ENCODE measurements around the gene FBXO8. TPM values are rescaled to one million over a fixed set of nuclear protein-coding genes. Genes with fewer than 3 reads are reported as not detected.

Gene FBXO8
- total RNA-seq, 1 donor: 32.2 TPM

DNA sequence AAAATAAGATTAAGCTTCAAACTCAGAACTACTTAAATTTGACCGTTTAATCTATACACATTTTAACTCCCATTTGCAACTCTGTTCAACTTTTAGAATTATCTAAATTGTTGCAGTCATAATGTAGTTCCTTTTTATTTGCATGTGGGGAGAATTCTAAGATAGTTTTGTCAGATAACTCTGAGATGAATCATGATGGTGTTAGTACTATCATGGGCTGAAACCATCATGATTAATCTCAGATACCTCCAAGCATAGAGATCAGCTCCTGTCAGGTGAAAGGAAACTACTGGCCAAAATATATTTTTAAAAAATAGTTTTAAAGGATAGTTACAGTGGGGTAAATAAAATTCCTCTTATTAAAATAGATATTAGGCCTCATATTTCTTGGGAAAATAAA, 39.0 kb downstream of the FBXO8 start:
- TF ChIP-seq, protein P1, sequence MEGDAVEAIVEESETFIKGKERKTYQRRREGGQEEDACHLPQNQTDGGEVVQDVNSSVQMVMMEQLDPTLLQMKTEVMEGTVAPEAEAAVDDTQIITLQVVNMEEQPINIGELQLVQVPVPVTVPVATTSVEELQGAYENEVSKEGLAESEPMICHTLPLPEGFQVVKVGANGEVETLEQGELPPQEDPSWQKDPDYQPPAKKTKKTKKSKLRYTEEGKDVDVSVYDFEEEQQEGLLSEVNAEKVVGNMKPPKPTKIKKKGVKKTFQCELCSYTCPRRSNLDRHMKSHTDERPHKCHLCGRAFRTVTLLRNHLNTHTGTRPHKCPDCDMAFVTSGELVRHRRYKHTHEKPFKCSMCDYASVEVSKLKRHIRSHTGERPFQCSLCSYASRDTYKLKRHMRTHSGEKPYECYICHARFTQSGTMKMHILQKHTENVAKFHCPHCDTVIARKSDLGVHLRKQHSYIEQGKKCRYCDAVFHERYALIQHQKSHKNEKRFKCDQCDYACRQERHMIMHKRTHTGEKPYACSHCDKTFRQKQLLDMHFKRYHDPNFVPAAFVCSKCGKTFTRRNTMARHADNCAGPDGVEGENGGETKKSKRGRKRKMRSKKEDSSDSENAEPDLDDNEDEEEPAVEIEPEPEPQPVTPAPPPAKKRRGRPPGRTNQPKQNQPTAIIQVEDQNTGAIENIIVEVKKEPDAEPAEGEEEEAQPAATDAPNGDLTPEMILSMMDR (IDR thresholded peaks at IDR 0.05; ENCODE audit: extremely low read depth, low read depth, low read length): no peak
- Histone ChIP-seq H3K9me3 (ENCODE audit: low read depth, low read length) (no peaks in the 10 kb centered on the region), H3K4me3 (ENCODE audit: insufficient read depth, low read length) (no peak overlapping the region), H2AFZ (ENCODE audit: low read length) (no peak overlapping the region), H4K20me1 (ENCODE audit: insufficient read depth, low read length) (no peaks in the 10 kb centered on the region), H3K79me2 (ENCODE audit: insufficient read depth, low read length) (no peaks in the 10 kb centered on the region), H3K27ac (ENCODE audit: low read depth, low read length) (no peak overlapping the region), H3K27me3 (ENCODE audit: insufficient read depth, low read length) (no peaks in the 10 kb centered on the region), H3K4me1 (ENCODE audit: insufficient read depth, low read length) (no peaks in the 10 kb centered on the region), H3K4me2 (ENCODE audit: insufficient read depth, low read length) (no peak overlapping the region), H3K36me3 (ENCODE audit: insufficient read depth, low read length) (no peaks in the 10 kb centered on the region)
- DNase-seq (ENCODE audit: insufficient read length, low spot score, missing footprints): no peak

DNA sequence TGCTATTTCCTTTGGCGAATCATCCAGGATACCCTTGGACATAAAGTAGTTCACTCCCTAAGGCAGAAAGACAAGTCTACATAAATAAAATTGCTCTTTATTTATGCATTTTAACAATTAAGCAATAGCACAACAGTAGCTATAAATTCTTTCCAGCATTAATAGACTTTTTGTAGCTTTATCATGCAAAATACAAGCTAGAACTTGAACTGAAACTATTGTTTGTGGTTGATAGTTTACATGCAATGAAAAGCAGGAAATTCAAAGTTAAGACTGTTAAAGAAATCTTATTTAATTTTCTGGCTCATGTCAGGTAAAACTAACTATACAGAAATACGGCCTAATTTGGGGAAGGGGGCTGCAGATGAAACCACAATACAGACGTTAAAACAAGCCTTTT, 42.3 kb downstream of the FBXO8 start:
- Histone ChIP-seq H3K79me2 (ENCODE audit: insufficient read depth, low read length) (no peaks in the 10 kb centered on the region), H2AFZ (ENCODE audit: low read length) (no peak overlapping the region), H3K4me1 (ENCODE audit: insufficient read depth, low read length) (no peaks in the 10 kb centered on the region), H4K20me1 (ENCODE audit: insufficient read depth, low read length) (no peaks in the 10 kb centered on the region), H3K9me3 (ENCODE audit: low read depth, low read length) (no peaks in the 10 kb centered on the region), H3K27ac (ENCODE audit: low read depth, low read length) (no peak overlapping the region), H3K27me3 (ENCODE audit: insufficient read depth, low read length) (no peaks in the 10 kb centered on the region), H3K4me2 (ENCODE audit: insufficient read depth, low read length) (no peak overlapping the region), H3K4me3 (ENCODE audit: insufficient read depth, low read length) (no peak overlapping the region), H3K36me3 (ENCODE audit: insufficient read depth, low read length) (no peaks in the 10 kb centered on the region)
- TF ChIP-seq, protein P1 (IDR thresholded peaks at IDR 0.05; ENCODE audit: extremely low read depth, low read depth, low read length): no peak
- DNase-seq (ENCODE audit: insufficient read length, low spot score, missing footprints): no peak

DNA sequence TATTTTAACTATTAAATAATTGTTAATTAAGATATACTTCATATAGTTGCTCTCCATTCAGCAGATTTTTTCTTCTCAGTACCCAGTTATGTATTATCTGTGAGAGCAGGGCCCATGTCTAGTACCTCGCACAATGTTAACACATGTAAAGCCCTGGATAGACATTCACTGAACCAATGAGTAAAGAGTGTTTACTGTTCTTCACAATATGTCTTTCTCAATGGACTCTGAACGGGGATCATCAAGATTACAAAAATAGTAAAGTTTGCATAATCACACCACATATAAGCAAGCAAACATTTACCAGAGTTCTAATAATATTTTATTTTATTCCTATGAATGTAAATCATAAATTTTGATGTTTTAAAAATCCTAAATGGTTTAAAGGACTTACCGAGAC, 47.1 kb downstream of the FBXO8 start:
- Histone ChIP-seq H2AFZ (ENCODE audit: low read length) (no peak overlapping the region), H3K4me1 (ENCODE audit: insufficient read depth, low read length) (no peaks in the 10 kb centered on the region), H3K79me2 (ENCODE audit: insufficient read depth, low read length) (no peaks in the 10 kb centered on the region), H4K20me1 (ENCODE audit: insufficient read depth, low read length) (no peaks in the 10 kb centered on the region), H3K9me3 (ENCODE audit: low read depth, low read length) (no peaks in the 10 kb centered on the region), H3K36me3 (ENCODE audit: insufficient read depth, low read length) (no peaks in the 10 kb centered on the region), H3K27me3 (ENCODE audit: insufficient read depth, low read length) (no peaks in the 10 kb centered on the region), H3K27ac (ENCODE audit: low read depth, low read length) (no peak overlapping the region), H3K4me2 (ENCODE audit: insufficient read depth, low read length) (no peak overlapping the region), H3K4me3 (ENCODE audit: insufficient read depth, low read length) (no peak overlapping the region)
- DNase-seq (ENCODE audit: insufficient read length, low spot score, missing footprints): no peak
- TF ChIP-seq, protein P1 (IDR thresholded peaks at IDR 0.05; ENCODE audit: extremely low read depth, low read depth, low read length): no peak

DNA sequence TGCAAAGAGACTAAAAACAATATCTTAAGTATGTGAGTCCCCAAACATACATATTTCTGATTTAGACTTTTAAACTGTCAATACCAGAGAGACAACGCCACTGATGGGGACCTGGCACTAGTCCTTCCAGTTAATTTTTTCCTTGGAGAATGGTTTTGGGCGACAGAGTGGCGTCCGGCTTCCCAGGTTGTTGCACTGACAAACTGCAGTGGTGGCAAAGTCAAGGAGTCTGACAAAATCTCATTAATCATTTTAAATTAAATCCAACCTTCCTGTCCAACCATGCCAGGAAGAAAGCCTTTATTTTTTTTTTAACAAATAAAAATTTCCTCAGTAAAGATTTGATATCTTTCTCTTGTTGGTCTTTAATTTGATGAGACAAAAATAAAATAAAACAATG, 52.8 kb downstream of the FBXO8 start:
- H3K9me3 ChIP-seq (ENCODE audit: low read depth, low read length): no peaks in the 10 kb centered on the region
- no peak overlapping the region for H3K27ac ChIP-seq (ENCODE audit: low read depth, low read length)
- no peaks in the 10 kb centered on the region for H3K79me2 ChIP-seq (ENCODE audit: insufficient read depth, low read length)
- no peak for DNase-seq (ENCODE audit: insufficient read length, low spot score, missing footprints)
- peaks cover 5% of the 10 kb centered on the region for H3K27me3 ChIP-seq (ENCODE audit: insufficient read depth, low read length)
- no peaks in the 10 kb centered on the region for H4K20me1 ChIP-seq (ENCODE audit: insufficient read depth, low read length)
- TF ChIP-seq, protein P1 (IDR thresholded peaks at IDR 0.05; ENCODE audit: extremely low read depth, low read depth, low read length): no peak
- no peaks in the 10 kb centered on the region for H3K4me1 ChIP-seq (ENCODE audit: insufficient read depth, low read length)
- no peak overlapping the region for H2AFZ ChIP-seq (ENCODE audit: low read length)
- H3K4me3 ChIP-seq (ENCODE audit: insufficient read depth, low read length): no peak overlapping the region
- no peak overlapping the region for H3K4me2 ChIP-seq (ENCODE audit: insufficient read depth, low read length)
- H3K36me3 ChIP-seq (ENCODE audit: insufficient read depth, low read length): no peaks in the 10 kb centered on the region
